Colonic mucosa (tissue), 4 donors: ENCODE results near the gene PADI3. TPM values are rescaled to one million over a fixed set of nuclear protein-coding genes. Genes with fewer than 3 reads are reported as not detected.

Experiments
- DNase-seq: peaks from one replicate; pipeline ENCODE4 v3.0.0-alpha.2; 2020
- H3K27ac ChIP-seq: fragments of 200-600 bp; one replicate; pipeline ENCODE4 v1.8.0; 2021
- H3K27me3 ChIP-seq: fragments of 200-600 bp; one replicate; pipeline ENCODE4 v1.8.0; 2021
- H3K36me3 ChIP-seq: fragments of 200-600 bp; one replicate; pipeline ENCODE4 v1.8.0; 2021
- H3K4me1 ChIP-seq: fragments of 200-600 bp; one replicate; pipeline ENCODE4 v1.8.0; 2021; ENCODE audit warnings: mild to moderate bottlenecking
- H3K4me3 ChIP-seq: fragments of 200-600 bp; one replicate; pipeline ENCODE4 v1.8.0; 2021
- H3K9ac ChIP-seq, 2 donors: one replicate each; pipeline ENCODE4 v1.7.0; 2013; ENCODE audit warnings: control low read depth in 2 of 2, low read depth in 2 of 2, low read length in 2 of 2
- H3K9me3 ChIP-seq: fragments of 200-600 bp; one replicate; pipeline ENCODE4 v1.8.0; 2021
- CTCF ChIP-seq: fragments of 200-600 bp; IDR thresholded peaks from one replicate; pipeline ENCODE4 v1.8.0; 2022; ENCODE audit warnings: antibody characterized with exemption, mild to moderate bottlenecking
- intact Hi-C: fragments of 100-400 bp; cut with DNase I; formaldehyde crosslinking; loops from one replicate; pipeline ENCODE4 v1.14.1; 2022
- microRNA-seq: library from miRNA; unstranded; fragments of <30 nt; microRNA quantifications from one replicate; pipeline ENCODE4, GENCODE V29; 2019
- total RNA-seq, 2 donors: library from RNA; stranded (reverse); fragmentation: NEBNext Ultra II Directional in 1 of 2; extraction: Animal tissue kit (Norgen Biotek cat#: 25700) in 1 of 2; gene quantifications; one replicate each; pipeline ENCODE4 v1.2.1, GENCODE V29; 2021
- donor health status: healthy.
- donor health status: DM: no; HTN: no; CAD: no.
- donor health status: DM: no; HTN: no; CAD: no.

Gene PADI3
- total RNA-seq, 2 donors from 2014 or later, result 0.13 TPM; not detected in 1

- Histone ChIP-seq H3K27ac (no peak overlapping the region), H3K27me3 (no peaks in the 10 kb centered on the region), H3K36me3 (no peaks in the 10 kb centered on the region), H3K9me3 (no peaks in the 10 kb centered on the region), H3K4me1 (no peaks in the 10 kb centered on the region), H3K9ac (no peak overlapping the region), H3K4me3 (no peak overlapping the region)
- no peak for DNase-seq
- no peak for TF ChIP-seq CTCF
- intact Hi-C loops, result no loop called here
Measured at GRCh38 chr1:17328855-17329254, 80.0 kb downstream of the PADI3 start.

GRCh38 chr1:17329610-17330009 lies 80.7 kb downstream of the PADI3 start:
- H3K9me3 ChIP-seq, result no peaks in the 10 kb centered on the region
- DNase-seq, result no peak
- H3K9ac ChIP-seq, result no peak overlapping the region
- H3K27me3 ChIP-seq, result no peaks in the 10 kb centered on the region
- intact Hi-C loops, result no loop called here
- H3K4me1 ChIP-seq, result no peaks in the 10 kb centered on the region
- H3K27ac ChIP-seq, result no peak overlapping the region
- no peaks in the 10 kb centered on the region for H3K36me3 ChIP-seq
- H3K4me3 ChIP-seq, result no peak overlapping the region
- no peak for TF ChIP-seq CTCF

- no peaks in the 10 kb centered on the region for H3K36me3 ChIP-seq
- no peak for DNase-seq
- H3K9ac ChIP-seq, result no peak overlapping the region
- intact Hi-C loops, result no loop called here
- H3K27ac ChIP-seq, result no peak overlapping the region
- no peaks in the 10 kb centered on the region for H3K27me3 ChIP-seq
- no peaks in the 10 kb centered on the region for H3K9me3 ChIP-seq
- TF ChIP-seq CTCF, result no peak
- H3K4me3 ChIP-seq, result no peak overlapping the region
- no peaks in the 10 kb centered on the region for H3K4me1 ChIP-seq
Measured at GRCh38 chr1:17330856-17331255, 82.0 kb downstream of the PADI3 start.

- intact Hi-C loops, result no loop called here
- Histone ChIP-seq H3K4me1 (no peaks in the 10 kb centered on the region), H3K27ac (no peak overlapping the region), H3K4me3 (no peak overlapping the region), H3K9me3 (no peaks in the 10 kb centered on the region), H3K27me3 (no peaks in the 10 kb centered on the region), H3K9ac (no peak overlapping the region), H3K36me3 (no peaks in the 10 kb centered on the region)
- TF ChIP-seq CTCF, result no peak
- no peak for DNase-seq
Measured at GRCh38 chr1:17333081-17333480, 84.2 kb downstream of the PADI3 start.

Small RNA genes within 50 kb of the gene (microRNA-seq; reads per million reads assigned to microRNA genes)
- gene MIR3972, result not detected

Other genes starting within 250 kb of the PADI3 start
- gene ATP13A2, start 237.2 kb upstream of the PADI3 start, total RNA-seq, result 100 to 1,000 TPM in 1 of 2 donors, 10 to 100 TPM in 1; 55.3 to 111 TPM
- gene SDHB, start 195.1 kb upstream of the PADI3 start, total RNA-seq, result 100 to 1,000 TPM; 208 to 229 TPM
- 100 to 1,000 TPM; 177 to 211 TPM for gene PADI2, start 129.6 kb upstream of the PADI3 start, total RNA-seq
- under 1 TPM; 0.47 to 0.50 TPM for gene PADI1, start 44.0 kb upstream of the PADI3 start, total RNA-seq
- not detected for gene PADI4, start 59.1 kb downstream of the PADI3 start, total RNA-seq
- not detected for gene PADI6, start 123.1 kb downstream of the PADI3 start, total RNA-seq
- 100 to 1,000 TPM in 1 of 2 donors, 10 to 100 TPM in 1; 69.3 to 121 TPM for gene RCC2, start 190.6 kb downstream of the PADI3 start, total RNA-seq